Measurements from ENCODE around the gene NUCKS1.
A peak's percentile ranks its signal among the peaks of the same experiment; 100 is the strongest.

Gene NUCKS1

DNA sequence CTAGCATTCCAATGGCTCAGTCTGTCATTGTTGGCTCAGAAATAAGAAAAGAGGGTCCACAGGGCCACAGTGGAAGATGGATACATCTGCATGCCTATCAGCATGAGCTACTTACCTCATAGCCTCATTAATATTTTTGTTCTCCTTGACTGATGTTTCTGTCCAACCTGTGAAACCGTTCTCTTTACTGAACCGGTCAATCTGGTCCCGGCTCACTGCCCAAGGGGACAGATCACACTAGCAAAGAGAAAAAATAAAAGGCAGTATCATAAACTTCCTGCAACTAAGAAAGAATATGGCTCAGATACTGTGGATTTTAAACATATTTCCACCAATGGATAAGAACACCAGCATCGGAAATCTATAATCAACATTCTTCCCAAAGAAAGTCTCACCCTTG lies 20.6 kb upstream of the NUCKS1 start:
- ATAC-seq: no peak

DNA sequence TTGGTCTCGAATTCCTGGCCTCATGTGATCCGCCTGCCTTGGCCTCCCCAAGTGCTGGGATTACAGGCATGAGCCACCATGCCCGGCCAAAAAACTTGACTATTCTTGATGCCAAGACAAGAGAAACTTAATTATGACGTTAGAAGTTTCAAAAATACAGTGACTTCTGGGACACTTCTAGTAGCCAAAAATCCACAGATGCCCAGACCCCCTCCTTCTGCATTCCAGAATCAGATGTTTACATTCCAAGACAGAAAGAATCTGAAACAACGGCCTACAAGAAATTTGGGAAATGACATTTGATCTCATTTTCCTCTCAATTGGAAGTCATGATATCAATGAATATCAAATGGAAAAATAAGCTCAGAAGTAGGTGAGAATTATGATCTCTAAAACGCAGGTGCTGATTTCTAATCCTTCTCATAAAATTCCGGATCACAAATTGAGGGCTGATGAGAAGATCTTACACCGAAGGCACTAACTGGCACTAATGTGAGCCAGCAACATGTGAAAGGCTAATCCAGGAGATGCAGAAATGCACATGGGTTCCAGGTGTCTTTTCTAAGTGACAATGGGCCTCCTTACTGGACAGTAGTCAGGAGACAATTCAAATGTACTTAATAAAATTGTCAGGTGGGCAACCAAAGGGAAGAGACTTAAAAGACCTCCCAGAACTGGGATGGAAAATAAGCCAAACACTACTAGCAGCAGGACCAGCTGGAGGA lies 19.8 kb upstream of the NUCKS1 start:
- no peak for ATAC-seq

DNA sequence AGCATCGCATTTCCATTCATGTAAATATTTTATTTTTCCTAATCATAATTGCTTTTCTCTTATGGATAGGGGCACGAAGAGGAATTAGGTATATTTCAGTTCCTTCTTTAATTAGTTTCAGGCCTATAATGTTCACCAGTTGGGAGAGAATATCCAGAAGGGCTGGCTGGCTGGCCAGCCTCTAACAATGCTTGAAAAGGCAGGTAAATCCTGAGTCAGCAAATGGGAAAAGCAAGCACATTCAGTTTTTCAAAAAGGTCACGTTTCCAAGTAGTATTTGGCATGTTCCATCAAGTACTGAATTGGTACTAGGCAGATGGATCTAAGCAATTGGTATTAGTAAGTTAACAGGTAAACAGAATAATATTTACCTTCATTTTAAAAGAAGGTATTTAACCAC lies 17.3 kb upstream of the NUCKS1 start:
- no peak for ATAC-seq

DNA sequence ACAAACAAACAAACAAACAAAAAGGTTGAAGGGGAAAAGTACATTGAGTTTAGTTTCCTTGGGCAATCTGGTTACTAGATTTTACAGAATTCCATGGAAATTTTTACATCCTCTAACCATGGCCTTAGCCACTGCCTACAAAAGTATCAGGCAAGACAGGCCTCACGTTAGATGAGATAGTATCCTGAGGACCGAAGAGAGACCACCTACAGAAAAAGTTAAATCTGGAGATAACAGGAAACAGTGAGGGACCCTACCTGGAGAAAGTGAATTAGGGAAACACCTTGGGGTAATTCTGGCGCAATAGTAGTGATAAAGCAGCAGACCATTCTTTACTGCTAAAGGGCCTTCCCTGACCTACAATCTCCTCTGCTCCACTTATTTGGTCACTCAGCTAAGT lies 16.6 kb upstream of the NUCKS1 start:
- no peak for ATAC-seq

DNA sequence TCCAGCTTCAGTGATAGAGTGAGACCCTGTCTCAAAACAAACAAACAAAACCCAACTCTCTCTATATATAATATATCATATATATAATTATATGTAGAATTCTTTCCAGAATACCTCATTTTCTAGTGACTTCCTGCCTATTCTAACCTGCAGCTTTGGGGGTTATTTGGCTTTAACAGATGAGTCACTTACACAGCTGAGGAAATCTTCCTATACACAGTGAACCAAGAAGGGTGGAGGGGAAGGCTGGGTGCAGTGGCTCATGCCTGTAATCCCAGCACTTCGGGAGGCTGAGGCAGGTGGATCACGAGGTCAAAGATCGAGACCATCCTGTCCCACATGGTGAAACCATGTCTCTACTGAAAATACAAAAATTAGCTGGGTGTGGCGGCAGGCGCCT lies 16.1 kb upstream of the NUCKS1 start:
- ATAC-seq: no peak

DNA sequence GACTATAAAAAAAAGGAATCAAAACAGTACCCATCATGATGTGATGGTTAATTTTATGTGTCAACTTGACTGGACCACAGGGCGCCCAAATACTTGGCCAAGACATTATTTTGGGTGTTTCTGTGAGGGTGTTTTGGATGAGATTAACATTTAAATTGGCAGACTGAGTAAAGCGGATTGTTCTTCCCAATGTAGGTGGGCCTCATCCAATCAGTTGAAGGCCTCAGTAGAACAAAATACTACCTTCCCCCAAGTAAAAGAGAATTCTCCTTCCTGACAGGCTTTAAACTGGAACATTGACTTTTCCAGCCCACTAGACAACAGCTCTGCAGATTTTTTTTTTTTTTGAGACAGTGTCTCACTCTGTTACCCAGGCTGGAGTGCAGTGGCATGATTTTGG lies 14.6 kb upstream of the NUCKS1 start:
- no peak for ATAC-seq

DNA sequence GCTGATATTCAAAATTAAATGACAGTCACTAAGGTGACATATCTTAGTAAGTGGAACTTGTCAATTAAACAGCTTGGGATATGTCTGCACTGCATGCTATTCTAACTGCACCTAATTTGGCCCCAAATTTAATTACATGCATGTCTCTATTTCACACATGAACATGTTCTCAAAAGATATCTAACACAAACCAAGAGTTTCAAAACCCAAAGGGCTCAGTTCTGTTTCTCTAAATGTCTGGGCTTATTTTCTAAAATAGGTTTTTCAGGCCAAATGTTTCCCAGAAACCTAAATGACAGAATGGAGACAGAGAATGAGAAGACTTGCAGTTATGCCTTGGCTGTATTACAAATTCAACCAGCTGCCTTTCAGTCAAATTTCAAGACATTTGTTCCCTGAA lies 14.0 kb upstream of the NUCKS1 start:
- ATAC-seq: no peak

DNA sequence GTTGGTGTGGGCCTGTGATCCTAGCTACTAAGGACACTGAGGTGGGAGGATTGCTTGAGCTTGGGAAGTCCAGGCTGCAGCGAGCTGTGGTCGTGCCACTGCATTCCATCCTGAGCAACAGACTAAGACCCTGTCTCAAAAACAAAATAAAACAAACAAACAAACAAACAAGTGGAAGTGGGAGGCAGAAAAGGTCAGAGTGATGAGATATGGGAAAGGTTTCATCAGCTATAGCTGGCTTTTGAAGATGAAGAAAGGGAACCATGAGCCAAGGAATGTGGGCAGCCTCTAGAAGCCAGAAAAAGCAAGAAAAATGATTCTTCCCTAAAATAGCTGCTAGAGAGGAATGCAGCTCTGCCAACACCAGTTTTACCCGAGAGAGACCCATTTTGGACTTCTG lies 10.6 kb upstream of the NUCKS1 start:
- ATAC-seq: no peak

DNA sequence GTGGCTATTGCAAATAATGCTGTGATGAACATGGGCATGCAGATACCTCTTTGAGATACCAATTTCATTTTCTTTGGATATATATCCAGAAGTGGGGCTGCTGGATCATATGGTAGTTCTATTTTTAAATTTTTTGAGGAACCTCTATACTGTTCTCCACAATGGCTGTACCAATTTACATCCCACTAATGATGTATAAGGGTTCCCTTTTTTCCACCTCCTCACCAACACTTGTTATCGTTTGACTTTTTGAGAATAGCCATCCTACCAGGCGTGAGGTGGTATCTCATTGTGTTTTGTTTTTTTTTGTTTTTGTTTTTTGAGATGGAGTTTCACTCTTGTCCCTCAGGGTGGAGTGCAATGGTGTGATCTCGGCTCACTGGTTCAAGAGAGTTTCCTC lies 6.6 kb upstream of the NUCKS1 start:
- no peak for ATAC-seq

DNA sequence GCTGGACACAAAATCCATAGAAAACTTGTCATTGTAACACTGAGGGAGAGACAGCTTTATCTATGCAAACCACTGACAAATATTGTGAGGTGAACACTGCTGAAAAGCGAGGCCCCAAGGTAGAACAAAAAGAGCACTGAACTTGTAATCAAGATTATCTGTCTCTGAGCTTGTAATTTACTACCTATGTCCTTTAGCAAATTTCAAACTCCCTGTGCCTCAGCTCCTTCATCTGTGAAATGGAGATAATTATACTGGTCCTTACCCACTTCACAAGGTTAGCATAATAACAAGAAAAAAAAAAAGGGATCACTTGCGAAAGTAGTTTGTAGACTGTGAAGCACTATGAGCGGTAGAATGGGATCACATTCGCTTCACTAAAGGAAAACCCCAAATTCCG lies 4.9 kb upstream of the NUCKS1 start:
- no peak for ATAC-seq

DNA sequence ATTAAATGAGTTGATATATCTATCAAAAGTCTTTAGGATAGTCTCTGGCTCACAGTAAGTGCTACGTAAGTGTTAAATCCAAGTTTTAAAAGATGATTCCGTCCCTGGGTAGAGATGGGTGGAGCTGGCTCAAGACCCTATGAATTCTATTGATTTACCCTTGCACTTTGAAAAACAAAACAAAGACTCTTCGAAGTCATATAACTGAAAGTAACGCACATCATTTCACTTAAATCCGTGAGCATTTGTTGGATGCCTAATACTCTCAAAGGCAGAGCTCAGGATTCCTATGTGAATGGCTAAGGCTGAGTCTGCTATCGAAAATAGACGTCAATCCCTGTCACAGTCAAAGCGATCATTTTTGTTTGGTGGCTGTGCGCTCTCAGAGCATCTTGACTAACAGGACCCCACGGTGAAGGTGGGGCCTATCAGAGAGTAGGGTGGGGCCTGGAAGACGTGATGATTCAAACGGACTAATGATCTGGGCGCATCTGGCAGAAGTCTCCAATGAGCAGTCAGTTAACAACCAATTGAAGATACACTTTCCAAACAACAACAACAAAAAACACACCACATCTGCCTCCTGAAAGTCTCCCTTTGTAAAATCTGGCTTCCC lies 1.2 kb upstream of the NUCKS1 start:
- no peak for ATAC-seq

DNA sequence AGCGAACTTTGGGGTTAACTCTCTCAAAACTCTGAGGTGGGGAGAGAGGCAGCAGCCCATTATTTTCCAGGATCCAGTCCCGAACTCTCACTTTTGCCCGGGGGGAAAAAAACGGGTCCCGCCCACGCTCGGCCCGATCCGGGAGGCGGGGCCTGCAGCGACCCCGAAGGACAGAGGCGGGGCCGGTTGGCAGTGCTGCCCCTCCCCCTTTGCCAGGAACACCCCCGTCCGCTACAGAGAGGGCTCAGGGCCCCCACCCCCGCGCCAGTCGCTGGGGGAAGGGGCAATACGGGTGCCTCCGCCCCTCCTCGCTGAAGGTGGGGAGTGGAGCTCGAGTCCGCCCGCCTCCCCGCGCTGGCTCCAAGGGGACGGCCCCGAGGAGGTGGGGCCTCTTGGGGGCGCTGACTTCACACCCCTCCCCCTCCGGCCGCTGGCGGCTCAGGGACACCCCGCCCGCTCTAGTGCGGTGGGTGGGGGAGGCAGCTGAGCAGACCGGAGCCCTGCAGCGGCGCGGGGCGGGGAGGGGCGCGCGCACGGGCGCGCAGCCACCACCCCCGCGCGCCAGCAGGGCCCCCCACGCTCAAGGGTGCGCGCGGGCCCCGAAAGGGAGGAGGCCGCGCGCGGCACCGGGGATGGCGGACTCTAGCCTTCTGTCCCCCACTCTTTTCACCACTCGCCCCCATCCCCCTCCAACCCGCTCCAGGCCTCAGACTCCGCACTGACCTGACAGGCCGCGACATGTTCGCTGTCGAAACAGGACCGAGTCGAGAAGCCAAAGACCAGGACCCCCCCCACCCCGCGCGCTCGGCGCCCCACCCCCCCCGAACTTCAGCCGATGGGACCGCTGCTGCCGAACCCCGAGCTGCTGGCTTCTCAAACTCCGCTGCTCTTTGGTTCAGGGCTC lies 496 bp downstream of the NUCKS1 start:
- peak; percentile 72 to 82 for ATAC-seq

DNA sequence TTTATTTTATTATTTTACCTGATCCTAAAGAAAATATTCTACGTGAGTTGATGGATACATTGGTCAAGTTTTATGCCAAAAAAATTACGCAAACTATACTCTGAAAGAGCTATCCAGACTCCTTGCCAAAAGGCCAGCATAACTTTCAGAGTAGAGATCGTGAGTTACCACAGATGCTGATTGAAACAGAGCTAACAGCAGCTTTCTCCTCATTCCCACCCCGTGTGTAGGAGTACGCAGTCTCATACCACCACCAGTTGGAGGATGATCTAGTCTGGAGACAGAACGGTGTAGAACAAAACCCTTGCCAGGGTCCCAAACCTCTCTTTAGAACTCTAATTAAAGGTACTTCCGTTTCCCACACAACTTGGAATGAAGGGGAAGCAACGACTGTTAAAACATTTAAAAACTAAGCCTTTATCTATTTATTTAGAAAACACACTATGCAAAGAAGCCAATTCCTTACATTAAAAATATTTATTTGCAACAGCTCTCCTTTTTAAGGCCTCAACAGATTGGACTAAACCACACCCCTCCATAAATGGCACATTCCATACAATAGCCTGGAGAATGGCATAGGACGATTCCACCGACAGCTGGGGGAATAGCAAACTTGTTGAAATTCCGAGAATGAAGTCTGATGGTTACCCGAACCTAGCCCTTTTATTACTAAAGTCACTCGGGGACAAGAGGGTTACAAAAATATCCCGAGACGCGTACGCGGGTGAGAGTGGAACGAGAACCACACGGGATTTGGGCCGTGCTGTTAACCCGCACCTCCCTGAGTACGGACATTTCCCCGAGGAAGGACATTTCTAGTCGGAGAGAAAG lies 1.4 kb downstream of the NUCKS1 start:
- peak; percentile 7 to 12 for ATAC-seq

DNA sequence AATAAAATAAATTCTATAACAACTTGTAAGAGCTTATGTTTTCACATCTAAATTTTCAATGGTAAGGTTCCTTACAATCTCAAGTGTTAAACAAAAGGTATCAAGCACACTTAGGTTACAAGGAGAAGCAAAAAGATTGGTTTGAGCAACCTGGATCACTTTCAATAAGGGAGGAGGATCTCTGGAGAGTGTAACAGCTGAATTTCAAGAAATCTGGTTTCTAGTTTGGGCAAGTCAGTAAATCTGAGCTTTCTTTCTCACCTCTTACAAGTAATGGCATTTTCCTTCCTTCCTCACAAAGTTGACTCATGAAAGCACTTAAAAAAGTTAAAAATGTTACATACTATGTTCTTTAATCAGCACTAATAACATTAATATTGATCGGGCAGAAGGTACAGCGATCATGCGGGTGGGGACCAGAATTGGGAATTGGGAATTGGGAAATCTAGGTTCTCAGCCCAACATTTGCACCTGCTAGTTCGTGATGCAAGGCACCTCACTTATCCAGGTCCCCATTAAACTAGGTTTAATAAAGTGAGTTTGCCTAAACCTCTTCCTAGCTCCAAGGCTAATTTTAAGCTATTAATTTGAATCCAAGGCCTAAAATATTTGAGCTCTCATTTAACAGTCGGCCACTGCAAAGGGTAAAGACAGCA lies 3.1 kb downstream of the NUCKS1 start:
- no peak for ATAC-seq

DNA sequence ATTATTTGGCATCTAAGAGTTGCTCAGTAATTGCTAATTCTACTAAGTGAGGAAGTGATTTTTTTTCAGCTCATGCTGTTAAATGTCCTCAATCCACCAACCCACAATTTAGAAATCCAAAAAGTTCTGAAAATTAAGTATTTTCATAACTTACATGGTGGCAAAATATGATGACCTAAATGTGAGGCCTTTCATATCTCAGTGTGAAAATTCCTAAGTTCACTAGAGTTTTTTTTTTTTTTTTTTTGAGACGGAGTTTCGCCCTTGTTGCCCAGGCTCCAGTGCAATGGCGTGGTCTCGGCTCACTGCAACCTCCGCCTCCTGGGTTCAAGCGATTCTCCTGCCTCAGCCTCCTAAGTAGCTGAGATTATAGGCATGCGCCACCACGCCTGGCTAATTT lies 5.6 kb downstream of the NUCKS1 start:
- ATAC-seq: no peak

DNA sequence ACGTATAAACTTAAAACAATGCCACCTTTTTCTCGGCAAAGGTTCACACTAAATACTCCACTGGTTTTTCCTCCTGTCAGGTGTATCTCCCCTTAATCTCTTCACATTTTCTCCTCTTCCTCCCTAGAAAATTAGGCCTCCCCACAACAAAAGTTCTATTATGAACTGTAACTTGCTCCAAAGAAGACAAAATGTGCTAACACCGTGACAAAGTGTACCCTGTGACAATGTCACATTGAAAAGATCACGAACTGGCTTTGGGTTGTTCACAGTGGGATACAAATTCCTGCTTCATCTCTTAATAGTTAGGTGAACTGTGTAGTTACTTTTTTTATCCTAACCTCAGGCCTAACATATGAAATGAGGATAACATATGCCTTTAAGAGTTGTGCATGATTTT lies 6.0 kb downstream of the NUCKS1 start:
- ATAC-seq: no peak

DNA sequence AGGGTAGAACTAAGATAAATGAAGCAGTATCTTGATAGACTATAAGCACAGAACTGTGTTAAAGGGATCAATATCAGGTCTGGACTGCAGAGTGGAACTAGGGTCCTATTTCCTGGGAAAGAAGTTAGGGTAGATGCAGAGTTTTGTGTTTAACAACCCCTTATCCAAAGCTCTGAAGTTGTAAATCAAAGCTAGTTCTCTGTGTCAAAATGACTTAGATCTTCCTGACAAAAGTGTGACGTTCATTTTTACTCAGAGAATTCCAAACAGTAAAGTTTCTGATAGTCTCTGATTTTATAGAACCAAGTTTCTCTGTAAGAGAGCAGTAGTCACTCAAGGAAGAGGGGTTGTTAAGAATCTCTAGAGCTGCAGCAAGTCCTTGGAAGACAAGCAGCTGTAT lies 8.3 kb downstream of the NUCKS1 start:
- ATAC-seq: no peak

DNA sequence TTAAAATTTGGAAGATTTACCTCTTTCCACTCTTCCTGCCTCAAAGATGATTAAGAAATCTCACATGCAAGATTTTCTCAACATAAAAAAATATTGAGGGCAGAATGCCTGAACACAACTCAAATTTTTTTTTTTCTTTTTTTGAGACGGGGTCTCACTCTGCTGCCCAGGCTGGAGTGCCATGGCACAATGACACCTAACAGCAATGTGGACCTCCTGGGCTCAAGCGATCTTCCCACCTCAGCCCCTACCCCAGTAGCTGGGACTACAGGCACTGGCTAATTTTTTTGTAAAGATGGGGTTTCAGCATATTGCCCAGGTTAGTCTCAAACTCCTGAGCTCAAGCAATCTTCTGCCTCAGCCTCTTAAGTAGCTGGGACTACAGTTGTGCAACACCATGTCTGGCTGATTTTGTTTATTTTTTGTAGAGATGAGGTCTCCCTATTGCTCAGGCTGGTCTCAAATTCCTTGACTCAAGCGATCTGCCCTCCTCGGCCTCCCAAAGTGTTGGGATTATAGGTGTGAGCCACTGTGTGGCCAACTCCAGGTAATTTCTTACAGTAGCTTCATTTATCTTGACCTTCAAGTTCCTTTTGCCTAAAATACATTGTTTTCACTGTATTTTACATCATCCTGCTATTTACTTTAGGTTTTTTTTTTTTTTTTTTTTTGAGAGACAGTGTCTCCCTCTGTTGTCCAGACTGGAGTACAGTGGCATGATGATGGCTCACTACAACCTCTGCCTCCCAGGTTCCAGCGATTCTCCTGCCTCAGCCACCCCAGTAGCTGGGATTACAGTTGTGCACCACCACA lies 10.4 kb downstream of the NUCKS1 start:
- no peak for ATAC-seq

DNA sequence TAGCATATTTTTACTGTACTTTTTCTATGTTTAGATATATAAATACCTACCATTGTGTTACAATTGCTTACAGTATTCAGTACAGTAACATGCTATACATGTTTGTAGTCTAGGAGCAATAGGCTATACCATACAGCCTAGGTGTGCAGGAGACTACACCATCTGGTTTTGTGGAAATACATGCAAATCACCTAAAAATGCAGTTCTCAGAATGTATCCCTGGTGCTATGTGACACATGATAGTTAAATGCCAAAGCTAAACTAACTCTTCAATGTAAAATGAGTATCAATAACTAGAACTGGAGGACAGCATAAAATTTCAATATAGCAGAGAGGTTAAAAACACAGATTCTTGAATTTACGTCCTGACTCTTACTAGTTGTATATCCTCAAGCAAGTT lies 14.8 kb downstream of the NUCKS1 start:
- ATAC-seq: peak; percentile 80 to 83

DNA sequence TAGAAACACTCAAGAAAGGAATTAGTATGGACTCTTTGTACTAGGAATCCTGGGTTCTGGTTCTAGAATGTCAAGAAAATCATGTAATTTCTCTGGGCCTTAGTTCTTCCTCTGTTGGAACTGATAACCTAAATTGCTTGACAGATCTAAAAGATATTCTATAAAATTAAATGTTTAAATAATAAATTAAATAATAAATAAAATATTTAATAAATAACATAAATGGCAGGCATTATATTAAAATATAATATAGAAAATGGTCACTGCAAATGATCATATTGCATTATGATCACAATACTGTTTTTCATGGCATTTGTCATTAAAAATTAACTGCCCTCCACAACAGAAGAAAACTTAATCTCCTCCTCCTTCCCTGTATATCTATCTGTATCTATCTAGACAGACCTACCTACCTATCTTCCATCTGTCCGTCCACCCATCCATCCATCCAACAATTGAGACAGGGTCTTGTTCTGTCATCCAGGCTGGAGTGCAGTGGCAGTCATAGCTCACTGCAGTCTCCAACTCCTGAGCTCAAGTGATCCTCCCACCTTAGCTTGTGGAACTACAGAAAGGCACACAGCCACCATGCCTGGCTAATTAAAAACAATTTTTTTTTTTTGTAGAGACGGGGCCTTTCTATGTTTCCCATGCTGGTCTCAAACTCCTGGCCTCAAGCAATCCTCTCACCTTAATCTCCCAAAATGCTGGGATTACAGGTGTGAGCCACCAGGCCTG lies 16.4 kb downstream of the NUCKS1 start:
- no peak for ATAC-seq
